HepG2 (cell line): ENCODE data around the gene L3MBTL4. TPM values are rescaled to one million over a fixed set of nuclear protein-coding genes. Genes with fewer than 3 reads are reported as not detected.

Source experiments
- CBX5 ChIP-seq: sonication (generic); formaldehyde crosslinking; IDR thresholded peaks from 2 replicates; pipeline ENCODE4 v1.4.0; 2020; ENCODE audit warnings: missing genetic modification reagents, borderline replicate concordance
- ETV6 ChIP-seq: sonication (generic); formaldehyde crosslinking; conservative IDR thresholded peaks from 2 replicates; pipeline ENCODE4 v1.4.0; 2020; ENCODE audit warnings: missing genetic modification reagents
- HCFC1 ChIP-seq: fragments of 150-350 bp; IDR thresholded peaks from 2 replicates; pipeline ENCODE4 v1.6.1; 2014; ENCODE audit warnings: low read depth, low read length
- KDM5A ChIP-seq: fragments of 200-600 bp; sonication (generic); IDR thresholded peaks from 2 replicates; pipeline ENCODE4 v1.7.0; 2018; ENCODE audit warnings: antibody characterized with exemption, mild to moderate bottlenecking, low read length, borderline replicate concordance
- KLF12 ChIP-seq: sonication (generic); formaldehyde crosslinking; IDR thresholded peaks from 2 replicates; pipeline ENCODE4 v1.4.0; 2020; ENCODE audit warnings: missing genetic modification reagents, borderline replicate concordance
- NFRKB ChIP-seq: fragments of 450-650 bp; IDR thresholded peaks from 2 replicates; pipeline ENCODE4 v1.6.1; 2017
- SETDB1 ChIP-seq: sonication (generic); formaldehyde crosslinking; IDR thresholded peaks from 2 replicates; pipeline ENCODE4 v1.5.1; 2020; ENCODE audit warnings: missing genetic modification reagents, mild to moderate bottlenecking, borderline replicate concordance
- ZBTB38 ChIP-seq: sonication (generic); formaldehyde crosslinking; IDR thresholded peaks from 2 replicates; pipeline ENCODE4 v1.5.1; 2020; ENCODE audit warnings: mild to moderate bottlenecking, missing genetic modification reagents
- ZNF225 ChIP-seq: sonication (generic); formaldehyde crosslinking; IDR thresholded peaks from 2 replicates; pipeline ENCODE4 v1.4.0; 2020; ENCODE audit warnings: mild to moderate bottlenecking, missing genetic modification reagents
- ZNF432 ChIP-seq: sonication (generic); formaldehyde crosslinking; IDR thresholded peaks from 2 replicates; pipeline ENCODE4 v1.5.0; 2020; ENCODE audit warnings: missing genetic modification reagents, mild to moderate bottlenecking, borderline replicate concordance
- ZNF44 ChIP-seq: sonication (generic); formaldehyde crosslinking; IDR thresholded peaks from 2 replicates; pipeline ENCODE4 v1.5.1; 2020; ENCODE audit warnings: mild to moderate bottlenecking, missing genetic modification reagents
- ZNF83 ChIP-seq: sonication (generic); formaldehyde crosslinking; IDR thresholded peaks from 2 replicates; pipeline ENCODE4 v1.4.0; 2020; ENCODE audit warnings: missing genetic modification reagents, mild to moderate bottlenecking, borderline replicate concordance
- ZNF883 ChIP-seq: sonication (generic); formaldehyde crosslinking; IDR thresholded peaks from 2 replicates; pipeline ENCODE4 v1.5.1; 2020; ENCODE audit warnings: mild to moderate bottlenecking, missing genetic modification reagents; ENCODE audit errors: not compliant biosample characterization
- ZSCAN25 ChIP-seq: sonication (generic); formaldehyde crosslinking; IDR thresholded peaks from 2 replicates; pipeline ENCODE4 v1.8.0; 2022; ENCODE audit warnings: mild to moderate bottlenecking, missing genetic modification reagents
- polyA plus RNA-seq, 8 experiments: library from polyadenylated mRNA; depleted of rRNA in 3 of 8; stranded (reverse) in 7 of 8; unstranded in 1 of 8; fragments of >200 nt; fragmentation: Illumina TruSeq in 4 of 8; extraction: Trizol in 4 of 8; gene quantifications; 2 replicates each; pipeline versions ENCODE4 v1.2.1 to v1.2.3, GENCODE V29; 2011 to 2016; ENCODE audit warnings: low read depth in 4 of 8, missing spikeins in 1 of 8, mixed read lengths in 1 of 8; ENCODE audit not compliant: insufficient read depth in 1 of 8
- total RNA-seq, 5 experiments: library from RNA; depleted of rRNA; stranded (reverse); fragments of >200 nt; fragmentation: Illumina TruSeq; extraction: Trizol; gene quantifications; 2 replicates each; pipeline ENCODE4 v1.2.3, GENCODE V29; 2016; ENCODE audit warnings: low read depth in 1 of 5
- TF ChIP-seq, protein P1 (sequence below), 2 experiments: sonication (generic) in 1 of 2; formaldehyde crosslinking in 1 of 2; IDR thresholded peaks; 2 replicates each; pipeline versions ENCODE4 v1.4.0 to v1.6.1; 2016 to 2020; ENCODE audit warnings: borderline replicate concordance in 1 of 2, low read depth in 1 of 2, mild to moderate bottlenecking in 1 of 2, missing genetic modification reagents in 1 of 2
- TF ChIP-seq, protein P2 (sequence below): sonication (generic); formaldehyde crosslinking; IDR thresholded peaks from 2 replicates; pipeline ENCODE4 v1.4.0; 2020; ENCODE audit warnings: missing genetic modification reagents
- TF ChIP-seq, protein P3 (sequence below): IDR thresholded peaks from 2 replicates; pipeline ENCODE4 v1.6.1; 2012; ENCODE audit warnings: inconsistent platforms
- TF ChIP-seq, protein P4 (sequence below): sonication (generic); formaldehyde crosslinking; IDR thresholded peaks from 2 replicates; pipeline ENCODE4 v1.5.1; 2020; ENCODE audit warnings: missing genetic modification reagents, mild to moderate bottlenecking, borderline replicate concordance

Gene L3MBTL4
- total and polyA plus RNA-seq, 2 of the 13 experiments (the other 11 are each of a cell fraction or from before 2014, with no cell fraction given): 10.8 to 13.3 TPM

DNA sequence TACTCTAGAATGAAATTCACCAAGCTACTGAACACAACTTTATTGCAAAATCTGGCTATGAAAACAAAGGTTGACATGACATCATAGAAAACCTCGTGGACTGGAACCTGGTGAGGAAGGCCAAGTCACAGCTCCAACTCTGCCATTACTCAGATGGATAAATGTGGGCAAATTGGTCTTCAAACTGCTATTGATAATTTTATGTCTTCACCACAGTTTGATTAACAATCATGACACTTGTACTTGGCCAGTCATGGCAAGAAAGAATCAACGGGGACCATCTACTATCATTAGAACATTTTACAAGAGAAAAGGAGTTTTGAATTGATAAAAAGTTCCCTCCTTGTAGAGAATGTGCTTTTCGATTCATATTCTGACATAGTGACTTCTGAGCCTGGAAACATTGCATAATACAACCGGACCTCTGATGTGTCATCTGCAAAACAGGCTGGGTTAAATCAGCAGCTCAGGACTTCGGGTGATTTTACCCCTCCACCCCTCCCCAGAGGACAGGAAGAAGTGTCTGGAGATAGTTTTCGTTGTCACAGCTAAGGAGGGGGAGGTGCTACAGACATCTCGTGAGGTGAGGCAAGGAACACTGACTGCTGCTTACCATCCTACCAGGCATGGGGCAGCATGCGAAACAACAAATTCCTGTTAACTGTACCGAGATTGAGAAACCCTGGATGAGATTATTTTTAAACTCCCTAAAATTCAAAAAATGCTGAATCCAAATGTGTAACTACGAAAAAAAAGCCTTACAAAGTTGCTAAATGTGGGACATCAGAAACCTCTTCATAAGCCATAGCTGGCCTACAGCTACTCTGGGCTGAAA lies 8.4 kb downstream of the L3MBTL4 start (continued):
- TF ChIP-seq, protein P1, sequence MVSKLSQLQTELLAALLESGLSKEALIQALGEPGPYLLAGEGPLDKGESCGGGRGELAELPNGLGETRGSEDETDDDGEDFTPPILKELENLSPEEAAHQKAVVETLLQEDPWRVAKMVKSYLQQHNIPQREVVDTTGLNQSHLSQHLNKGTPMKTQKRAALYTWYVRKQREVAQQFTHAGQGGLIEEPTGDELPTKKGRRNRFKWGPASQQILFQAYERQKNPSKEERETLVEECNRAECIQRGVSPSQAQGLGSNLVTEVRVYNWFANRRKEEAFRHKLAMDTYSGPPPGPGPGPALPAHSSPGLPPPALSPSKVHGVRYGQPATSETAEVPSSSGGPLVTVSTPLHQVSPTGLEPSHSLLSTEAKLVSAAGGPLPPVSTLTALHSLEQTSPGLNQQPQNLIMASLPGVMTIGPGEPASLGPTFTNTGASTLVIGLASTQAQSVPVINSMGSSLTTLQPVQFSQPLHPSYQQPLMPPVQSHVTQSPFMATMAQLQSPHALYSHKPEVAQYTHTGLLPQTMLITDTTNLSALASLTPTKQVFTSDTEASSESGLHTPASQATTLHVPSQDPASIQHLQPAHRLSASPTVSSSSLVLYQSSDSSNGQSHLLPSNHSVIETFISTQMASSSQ (IDR thresholded peaks at IDR 0.05; ENCODE audit: low read depth): no peak
- TF ChIP-seq, protein P1 (CRISPR knock-in tag; IDR thresholded peaks at IDR 0.05; ENCODE audit: borderline replicate concordance): no peak
- TF ChIP-seq HCFC1 (no peak), ZSCAN25 (CRISPR knock-in tag) (no peak), ZNF44 (CRISPR knock-in tag) (no peak), KDM5A (no peak), SETDB1 (CRISPR knock-in tag) (no peak), NFRKB (no peak), KLF12 (no peak), ZNF225 (CRISPR knock-in tag) (no peak), ZNF83 (no peak), ZNF432 (no peak), CBX5 (CRISPR knock-in tag) (no peak), ZBTB38 (no peak), ZNF883 (no peak), ETV6 (no peak)
- TF ChIP-seq, protein P2, sequence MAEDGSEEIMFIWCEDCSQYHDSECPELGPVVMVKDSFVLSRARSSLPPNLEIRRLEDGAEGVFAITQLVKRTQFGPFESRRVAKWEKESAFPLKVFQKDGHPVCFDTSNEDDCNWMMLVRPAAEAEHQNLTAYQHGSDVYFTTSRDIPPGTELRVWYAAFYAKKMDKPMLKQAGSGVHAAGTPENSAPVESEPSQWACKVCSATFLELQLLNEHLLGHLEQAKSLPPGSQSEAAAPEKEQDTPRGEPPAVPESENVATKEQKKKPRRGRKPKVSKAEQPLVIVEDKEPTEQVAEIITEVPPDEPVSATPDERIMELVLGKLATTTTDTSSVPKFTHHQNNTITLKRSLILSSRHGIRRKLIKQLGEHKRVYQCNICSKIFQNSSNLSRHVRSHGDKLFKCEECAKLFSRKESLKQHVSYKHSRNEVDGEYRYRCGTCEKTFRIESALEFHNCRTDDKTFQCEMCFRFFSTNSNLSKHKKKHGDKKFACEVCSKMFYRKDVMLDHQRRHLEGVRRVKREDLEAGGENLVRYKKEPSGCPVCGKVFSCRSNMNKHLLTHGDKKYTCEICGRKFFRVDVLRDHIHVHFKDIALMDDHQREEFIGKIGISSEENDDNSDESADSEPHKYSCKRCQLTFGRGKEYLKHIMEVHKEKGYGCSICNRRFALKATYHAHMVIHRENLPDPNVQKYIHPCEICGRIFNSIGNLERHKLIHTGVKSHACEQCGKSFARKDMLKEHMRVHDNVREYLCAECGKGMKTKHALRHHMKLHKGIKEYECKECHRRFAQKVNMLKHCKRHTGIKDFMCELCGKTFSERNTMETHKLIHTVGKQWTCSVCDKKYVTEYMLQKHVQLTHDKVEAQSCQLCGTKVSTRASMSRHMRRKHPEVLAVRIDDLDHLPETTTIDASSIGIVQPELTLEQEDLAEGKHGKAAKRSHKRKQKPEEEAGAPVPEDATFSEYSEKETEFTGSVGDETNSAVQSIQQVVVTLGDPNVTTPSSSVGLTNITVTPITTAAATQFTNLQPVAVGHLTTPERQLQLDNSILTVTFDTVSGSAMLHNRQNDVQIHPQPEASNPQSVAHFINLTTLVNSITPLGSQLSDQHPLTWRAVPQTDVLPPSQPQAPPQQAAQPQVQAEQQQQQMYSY (CRISPR knock-in tag): no peak
- TF ChIP-seq, protein P3, sequence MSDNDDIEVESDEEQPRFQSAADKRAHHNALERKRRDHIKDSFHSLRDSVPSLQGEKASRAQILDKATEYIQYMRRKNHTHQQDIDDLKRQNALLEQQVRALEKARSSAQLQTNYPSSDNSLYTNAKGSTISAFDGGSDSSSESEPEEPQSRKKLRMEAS: 0 out of 2 replicates have a peak, but pooled peaks have one; percentile 14
- TF ChIP-seq, protein P4, sequence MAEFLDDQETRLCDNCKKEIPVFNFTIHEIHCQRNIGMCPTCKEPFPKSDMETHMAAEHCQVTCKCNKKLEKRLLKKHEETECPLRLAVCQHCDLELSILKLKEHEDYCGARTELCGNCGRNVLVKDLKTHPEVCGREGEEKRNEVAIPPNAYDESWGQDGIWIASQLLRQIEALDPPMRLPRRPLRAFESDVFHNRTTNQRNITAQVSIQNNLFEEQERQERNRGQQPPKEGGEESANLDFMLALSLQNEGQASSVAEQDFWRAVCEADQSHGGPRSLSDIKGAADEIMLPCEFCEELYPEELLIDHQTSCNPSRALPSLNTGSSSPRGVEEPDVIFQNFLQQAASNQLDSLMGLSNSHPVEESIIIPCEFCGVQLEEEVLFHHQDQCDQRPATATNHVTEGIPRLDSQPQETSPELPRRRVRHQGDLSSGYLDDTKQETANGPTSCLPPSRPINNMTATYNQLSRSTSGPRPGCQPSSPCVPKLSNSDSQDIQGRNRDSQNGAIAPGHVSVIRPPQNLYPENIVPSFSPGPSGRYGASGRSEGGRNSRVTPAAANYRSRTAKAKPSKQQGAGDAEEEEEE: no peak
